GM18868 (cell line): ENCODE measurements around the gene EID2B.

Experiments
- ATAC-seq: cut with Tn5 transposase; IDR thresholded peaks from one replicate; pipeline ENCODE4 v1.9.1; 2021; ENCODE audit warnings: mild to moderate bottlenecking, moderate library complexity; ENCODE audit not compliant: unreplicated experiment

Gene EID2B

GRCh38 chr19:39533003-39533512 is 406 bp upstream of the EID2B start:
- no peak for ATAC-seq

GRCh38 chr19:39531834-39532232 is 819 bp downstream of the EID2B start:
- no peak for ATAC-seq

- ATAC-seq = no peak
These were observed 7.4 kb downstream of the EID2B start for GRCh38 chr19:39525205-39525604.

GRCh38 chr19:39524495-39524894 is 8.2 kb downstream of the EID2B start:
- ATAC-seq = no peak

GRCh38 chr19:39520541-39521484 is 11.8 kb downstream of the EID2B start:
- no peak for ATAC-seq

- ATAC-seq = no peak
These were observed 13.7 kb downstream of the EID2B start for GRCh38 chr19:39518975-39519374.

- ATAC-seq = no peak
These were observed 14.2 kb downstream of the EID2B start for GRCh38 chr19:39518458-39518857.

- no peak for ATAC-seq
These were observed 15.2 kb downstream of the EID2B start for GRCh38 chr19:39517432-39517831.

GRCh38 chr19:39516270-39516669 is 16.4 kb downstream of the EID2B start:
- no peak for ATAC-seq

- no peak for ATAC-seq
These were observed 17.0 kb downstream of the EID2B start for GRCh38 chr19:39515551-39516191.

GRCh38 chr19:39514840-39515550 is 17.7 kb downstream of the EID2B start, which contains the start of gene SELENOV:
Gene SELENOV (plus strand): TSS chr19:39515139. CDS start chr19:39515213, 74 bp downstream.
- no peak for ATAC-seq

- ATAC-seq = no peak
These were observed 19.7 kb downstream of the EID2B start for GRCh38 chr19:39512988-39513387.

GRCh38 chr19:39509233-39509632 is 23.4 kb downstream of the EID2B start:
- ATAC-seq = no peak

- no peak for ATAC-seq
These were observed 24.0 kb downstream of the EID2B start for GRCh38 chr19:39508629-39509028.

GRCh38 chr19:39507715-39508364 is 24.8 kb downstream of the EID2B start:
- no peak for ATAC-seq

- ATAC-seq = no peak
These were observed 25.5 kb downstream of the EID2B start for GRCh38 chr19:39506944-39507714.

GRCh38 chr19:39506598-39506943 is 26.1 kb downstream of the EID2B start:
- no peak for ATAC-seq

- ATAC-seq = no peak
These were observed 29.8 kb downstream of the EID2B start for GRCh38 chr19:39502640-39503417.

- ATAC-seq = no peak
These were observed 31.3 kb downstream of the EID2B start for GRCh38 chr19:39501340-39501739.
